A673 (cell line): ENCODE measurements around the gene CATSPERE. TPM values are rescaled to one million over a fixed set of nuclear protein-coding genes. Genes with fewer than 3 reads are reported as not detected.

ENCODE experiments used
- BruUV-seq: library from RNA; stranded (reverse); fragments of 400-500 nt; replicated peaks from 2 replicates; lab custom pipeline; 2021; lab: Mats Ljungman, UMichigan
- CTCF ChIA-PET: fragments of 300-600 bp; sonication (Branson Sonifier 250); formaldehyde crosslinking; loops from one replicate; lab custom pipeline; 2022; ENCODE audit warnings: antibody characterized with exemption; lab: Charles Lee
- POLR2A ChIA-PET: fragments of 300-600 bp; sonication (Branson Sonifier 250); formaldehyde crosslinking; loops from one replicate; lab custom pipeline; 2022; ENCODE audit warnings: antibody characterized with exemption; ENCODE audit not compliant: low non-redundant PET; lab: Charles Lee
- DNase-seq: peaks from one replicate; pipeline ENCODE4 v3.0.0-alpha.2; 2015; ENCODE audit warnings: low spot score
- H3K27ac ChIP-seq: fragments of 200-600 bp; sonication (generic); 2 replicates; pipeline ENCODE4 v1.5.1; 2016; ENCODE audit warnings: mixed run types, low read depth, mild to moderate bottlenecking, mixed read lengths, antibody characterized with exemption, low read length; ENCODE audit not compliant: poor library complexity, severe bottlenecking
- H3K27me3 ChIP-seq: fragments of 200-600 bp; sonication (generic); replicated peaks from 2 replicates; pipeline ENCODE4 v1.6.1; 2017; ENCODE audit warnings: mixed run types, low read depth, mild to moderate bottlenecking, mixed read lengths, antibody characterized with exemption, low read length; ENCODE audit not compliant: insufficient read depth, poor library complexity
- H3K36me3 ChIP-seq: fragments of 200-600 bp; sonication (generic); 2 replicates; pipeline ENCODE4 v1.6.1; 2016; ENCODE audit warnings: mixed run types, mild to moderate bottlenecking, mixed read lengths, antibody characterized with exemption, low read length; ENCODE audit not compliant: insufficient read depth, poor library complexity, severe bottlenecking
- H3K4me1 ChIP-seq: fragments of 200-600 bp; sonication (generic); 2 replicates; pipeline ENCODE4 v1.6.1; 2017; ENCODE audit warnings: mixed run types, mild to moderate bottlenecking, mixed read lengths, antibody characterized with exemption, low read length; ENCODE audit not compliant: insufficient read depth, poor library complexity, severe bottlenecking
- H3K4me3 ChIP-seq: fragments of 200-600 bp; sonication (generic); 2 replicates; pipeline ENCODE4 v1.5.1; 2016; ENCODE audit warnings: low read depth, mixed run types, mild to moderate bottlenecking, mixed read lengths, low read length; ENCODE audit not compliant: poor library complexity, severe bottlenecking
- H3K9me3 ChIP-seq: fragments of 200-600 bp; sonication (generic); 2 replicates; pipeline ENCODE4 v1.6.1; 2016; ENCODE audit warnings: mixed run types, low read depth, mild to moderate bottlenecking, mixed read lengths, antibody characterized with exemption, low read length; ENCODE audit not compliant: poor library complexity, severe bottlenecking
- EZH2 ChIP-seq: fragments of 200-600 bp; sonication (generic); IDR thresholded peaks from 2 replicates; pipeline ENCODE4 v1.6.1; 2017; ENCODE audit warnings: borderline replicate concordance, low read depth, mild to moderate bottlenecking, mixed read lengths, antibody characterized with exemption, low read length; ENCODE audit not compliant: poor library complexity, severe bottlenecking
- intact Hi-C: fragments of 100-400 bp; cut with micrococcal nuclease; formaldehyde crosslinking; loops from one replicate; pipeline ENCODE4 v1.10.0; 2022; ENCODE audit not compliant: unreplicated experiment
- total RNA-seq: library from RNA; stranded (reverse); gene quantifications from 2 replicates; pipeline ENCODE4 v1.2.3, GENCODE V29; 2021
- TF ChIP-seq, protein P1 (sequence below): fragments of 300-800, 200-600 bp; sonication (generic); conservative IDR thresholded peaks from 2 replicates; pipeline ENCODE4 v1.5.1; 2017; ENCODE audit warnings: low read depth, mild to moderate bottlenecking, antibody characterized with exemption, low read length, moderate library complexity, mixed read lengths

CATSPERE gene
- total RNA-seq, 1 experiment from 2014 or later = 0.45 TPM

DNA sequence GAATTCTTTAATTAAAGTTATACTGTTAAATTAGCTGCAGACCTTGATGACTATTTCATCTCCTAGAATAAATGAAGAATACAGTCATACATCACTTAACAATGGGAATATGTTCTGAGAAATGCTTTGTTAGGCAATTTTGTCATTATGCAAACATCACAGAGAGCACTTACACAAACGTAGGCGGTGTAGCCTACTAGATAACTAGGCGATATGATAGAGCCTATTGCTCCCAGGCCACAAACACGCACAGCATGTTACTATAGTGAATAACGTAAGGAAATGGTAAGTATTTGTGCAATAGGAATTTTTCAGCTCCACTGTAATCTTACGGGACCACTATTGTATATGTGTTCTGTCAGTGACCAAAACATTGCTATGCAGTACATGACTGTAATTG lies 154.2 kb downstream of the CATSPERE start:
- ChIA-PET CTCF (no interaction called here), POLR2A (no interaction called here)
- DNase-seq = no peak
- Histone ChIP-seq H3K4me1 (no peaks in the 10 kb centered on the region), H3K27ac (no peak overlapping the region), H3K36me3 (no peaks in the 10 kb centered on the region), H3K9me3 (no peaks in the 10 kb centered on the region), H3K4me3 (no peak overlapping the region), H3K27me3 (no peaks in the 10 kb centered on the region)
- intact Hi-C loops = no loop called here
- TF ChIP-seq, protein P1, sequence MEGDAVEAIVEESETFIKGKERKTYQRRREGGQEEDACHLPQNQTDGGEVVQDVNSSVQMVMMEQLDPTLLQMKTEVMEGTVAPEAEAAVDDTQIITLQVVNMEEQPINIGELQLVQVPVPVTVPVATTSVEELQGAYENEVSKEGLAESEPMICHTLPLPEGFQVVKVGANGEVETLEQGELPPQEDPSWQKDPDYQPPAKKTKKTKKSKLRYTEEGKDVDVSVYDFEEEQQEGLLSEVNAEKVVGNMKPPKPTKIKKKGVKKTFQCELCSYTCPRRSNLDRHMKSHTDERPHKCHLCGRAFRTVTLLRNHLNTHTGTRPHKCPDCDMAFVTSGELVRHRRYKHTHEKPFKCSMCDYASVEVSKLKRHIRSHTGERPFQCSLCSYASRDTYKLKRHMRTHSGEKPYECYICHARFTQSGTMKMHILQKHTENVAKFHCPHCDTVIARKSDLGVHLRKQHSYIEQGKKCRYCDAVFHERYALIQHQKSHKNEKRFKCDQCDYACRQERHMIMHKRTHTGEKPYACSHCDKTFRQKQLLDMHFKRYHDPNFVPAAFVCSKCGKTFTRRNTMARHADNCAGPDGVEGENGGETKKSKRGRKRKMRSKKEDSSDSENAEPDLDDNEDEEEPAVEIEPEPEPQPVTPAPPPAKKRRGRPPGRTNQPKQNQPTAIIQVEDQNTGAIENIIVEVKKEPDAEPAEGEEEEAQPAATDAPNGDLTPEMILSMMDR = no peak
- TF ChIP-seq EZH2 = no peak
- BruUV-seq = no TSS peak

DNA sequence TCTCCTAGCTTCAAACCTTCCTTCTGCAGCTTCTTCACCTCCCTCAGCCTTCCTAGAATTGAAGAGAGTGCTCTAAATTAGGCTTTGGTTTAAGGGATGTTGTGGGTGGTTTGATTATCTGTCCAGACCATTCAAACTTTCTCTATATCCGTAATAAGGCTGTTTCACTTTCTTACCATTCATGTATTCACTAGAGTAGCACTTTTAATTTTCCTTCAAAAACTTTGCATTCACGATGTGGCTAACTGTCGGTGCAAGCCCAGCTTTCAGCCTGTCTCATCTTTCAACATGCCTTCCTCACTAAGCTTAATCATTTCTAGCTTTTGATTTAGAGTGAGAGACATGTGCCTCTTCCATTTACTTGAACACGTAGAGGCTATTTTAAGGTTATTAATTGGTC lies 165.6 kb downstream of the CATSPERE start:
- BruUV-seq = no TSS peak
- H3K27me3 ChIP-seq = no peaks in the 10 kb centered on the region
- intact Hi-C loops = no loop called here
- ChIA-PET CTCF (no interaction called here), POLR2A (interaction anchor here (0.6 kb wide), 1 partner anchor 23 kb away, joined by 3 read pairs; no protein-coding TSS in a partner anchor)
- H3K9me3 ChIP-seq = no peaks in the 10 kb centered on the region
- H3K27ac ChIP-seq = no peak overlapping the region
- H3K4me3 ChIP-seq = no peak overlapping the region
- TF ChIP-seq, protein P1 = no peak
- no peak for TF ChIP-seq EZH2
- DNase-seq = no peak
- no peaks in the 10 kb centered on the region for H3K36me3 ChIP-seq
- no peaks in the 10 kb centered on the region for H3K4me1 ChIP-seq

DNA sequence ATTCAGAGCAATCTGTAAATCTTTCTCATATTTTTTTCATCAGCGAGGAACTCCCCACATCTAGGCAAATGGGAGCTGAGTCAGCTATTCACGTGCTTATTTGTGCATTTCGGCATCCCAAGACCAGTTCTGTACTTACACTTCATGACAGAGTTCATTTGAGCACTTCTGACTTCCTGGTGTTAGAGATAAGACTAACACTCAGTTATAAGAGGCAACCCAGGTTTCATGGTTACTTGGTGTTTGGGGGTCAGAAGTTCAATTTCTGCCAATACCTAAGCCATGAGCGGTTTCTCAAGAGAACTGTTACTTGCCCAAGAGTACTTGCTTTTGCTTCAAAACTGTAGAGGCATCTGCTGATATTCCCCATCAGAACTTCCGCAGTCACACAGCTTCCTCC lies 167.7 kb downstream of the CATSPERE start:
- H3K4me1 ChIP-seq = no peaks in the 10 kb centered on the region
- H3K4me3 ChIP-seq = no peak overlapping the region
- TF ChIP-seq, protein P1 = no peak
- no peak for TF ChIP-seq EZH2
- no TSS peak for BruUV-seq
- DNase-seq = no peak
- no peaks in the 10 kb centered on the region for H3K36me3 ChIP-seq
- ChIA-PET CTCF (no interaction called here), POLR2A (interaction anchor here (0.7 kb wide), 1 partner anchor 1299 kb away, joined by 3 read pairs; no protein-coding TSS in a partner anchor)
- intact Hi-C loops = no loop called here
- no peak overlapping the region for H3K27ac ChIP-seq
- no peaks in the 10 kb centered on the region for H3K9me3 ChIP-seq
- peaks cover 6% of the 10 kb centered on the region for H3K27me3 ChIP-seq
